SU-DHL-6 (cell line): ENCODE data around the gene ZNF618.

Source experiments
- CTCF ChIP-seq: fragments of 200-600 bp; sonication (generic); IDR thresholded peaks from one replicate; pipeline ENCODE4 v1.5.1; 2017; ENCODE audit warnings: antibody characterized with exemption, mild to moderate bottlenecking, low read length, moderate library complexity; ENCODE audit not compliant: insufficient read depth, poor library complexity, severe bottlenecking
- EZH2phosphoT487 ChIP-seq: fragments of 200-600 bp; sonication (generic), shearing (Covaris generic); conservative IDR thresholded peaks from 2 replicates; pipeline ENCODE4 v1.6.1; 2018; ENCODE audit warnings: mild to moderate bottlenecking, antibody characterized with exemption, low read length, moderate library complexity, mixed read lengths

DNA sequence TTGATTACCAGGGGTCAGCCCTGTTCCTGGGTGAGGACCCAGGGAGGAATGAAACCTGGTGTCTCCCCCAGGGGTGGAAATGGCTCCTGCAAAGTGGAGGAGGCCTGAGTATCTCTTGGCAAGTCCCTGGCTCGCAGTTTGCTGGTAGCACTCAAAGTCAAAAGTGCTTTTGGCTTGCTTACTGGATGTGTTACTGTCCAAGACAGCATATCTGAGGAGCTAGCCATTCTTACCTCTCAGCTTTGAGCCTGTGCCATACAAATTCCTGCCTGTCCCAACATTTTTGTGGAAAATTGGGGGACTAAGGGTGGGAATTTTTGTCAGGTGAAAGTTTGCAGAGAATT lies 9.9 kb downstream of the ZNF618 start:
- TF ChIP-seq CTCF (no peak), EZH2phosphoT487 (no peak)
